NOMO-1 (cell line): Measurements from ENCODE around the gene RWDD4.
"Not testable (repeated sequence)": the region's sequence is repeated elsewhere in the genome, so short reads cannot be mapped to it uniquely, and the experiment has no call there.

Experiments used
- DNase-seq, 2 experiments: peaks; one replicate each; lab custom pipeline; 2025; ENCODE audit not compliant: unreplicated experiment in 2 of 2; lab: John Stamatoyannopoulos, UW

The RWDD4 gene

DNA sequence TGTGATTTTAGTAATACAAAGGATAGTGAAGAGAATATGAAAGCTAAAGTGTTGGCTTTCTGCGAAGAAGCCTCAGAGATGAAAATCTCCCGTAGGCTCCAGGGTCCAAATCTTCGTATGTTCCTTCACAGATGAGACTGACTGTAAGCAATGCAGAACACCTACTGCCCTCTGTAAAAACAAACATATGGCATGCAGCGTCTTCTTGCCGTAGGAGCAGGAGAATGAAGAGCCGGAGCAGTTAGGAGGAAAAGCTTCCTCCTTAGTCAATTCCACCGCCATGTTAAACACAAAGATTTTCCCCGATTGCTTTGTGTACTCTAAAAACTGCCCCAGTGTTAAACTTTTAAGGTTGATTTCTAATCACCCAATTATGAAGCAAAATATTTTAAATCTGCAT is 22.5 kb downstream of the RWDD4 start:
- no peak for DNase-seq

DNA sequence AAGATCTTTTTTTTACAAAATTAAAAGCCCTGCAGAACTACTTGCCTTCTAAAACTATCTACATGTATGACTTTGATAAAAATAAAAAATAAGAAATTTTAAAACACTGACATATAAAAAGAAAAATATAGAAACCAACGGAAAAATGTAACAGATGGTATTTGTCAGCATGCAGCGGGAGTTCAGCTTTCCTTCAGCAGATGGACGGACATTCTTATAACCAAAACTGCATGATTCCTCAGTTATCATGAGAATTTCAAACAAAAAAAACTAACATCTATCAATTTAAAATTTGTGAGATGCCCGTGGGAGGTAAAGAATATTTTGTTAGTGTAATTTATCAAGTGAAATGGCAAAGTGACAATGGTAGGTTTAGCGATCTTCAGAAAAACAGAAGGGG is 23.2 kb downstream of the RWDD4 start:
- DNase-seq, result no peak

DNA sequence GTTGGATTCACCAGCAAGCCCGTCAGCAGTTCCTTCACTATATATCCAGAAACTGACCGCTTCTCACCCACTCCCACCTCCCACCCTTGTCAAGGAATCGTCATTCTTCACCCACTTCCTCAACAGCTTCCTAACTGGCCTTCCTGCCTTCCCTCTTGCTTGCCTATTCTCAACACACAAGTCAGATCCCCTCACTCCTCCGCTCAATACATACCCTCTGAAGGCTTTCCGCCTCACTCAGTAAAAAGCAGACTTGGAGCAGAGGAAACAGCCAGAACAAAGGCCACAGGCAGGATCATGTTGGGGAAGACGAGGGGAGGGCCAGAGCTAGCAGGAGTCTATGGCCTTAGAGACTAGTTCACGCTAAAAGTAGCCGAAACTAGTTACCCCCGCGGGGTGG is 23.7 kb downstream of the RWDD4 start:
- no peak for DNase-seq

DNA sequence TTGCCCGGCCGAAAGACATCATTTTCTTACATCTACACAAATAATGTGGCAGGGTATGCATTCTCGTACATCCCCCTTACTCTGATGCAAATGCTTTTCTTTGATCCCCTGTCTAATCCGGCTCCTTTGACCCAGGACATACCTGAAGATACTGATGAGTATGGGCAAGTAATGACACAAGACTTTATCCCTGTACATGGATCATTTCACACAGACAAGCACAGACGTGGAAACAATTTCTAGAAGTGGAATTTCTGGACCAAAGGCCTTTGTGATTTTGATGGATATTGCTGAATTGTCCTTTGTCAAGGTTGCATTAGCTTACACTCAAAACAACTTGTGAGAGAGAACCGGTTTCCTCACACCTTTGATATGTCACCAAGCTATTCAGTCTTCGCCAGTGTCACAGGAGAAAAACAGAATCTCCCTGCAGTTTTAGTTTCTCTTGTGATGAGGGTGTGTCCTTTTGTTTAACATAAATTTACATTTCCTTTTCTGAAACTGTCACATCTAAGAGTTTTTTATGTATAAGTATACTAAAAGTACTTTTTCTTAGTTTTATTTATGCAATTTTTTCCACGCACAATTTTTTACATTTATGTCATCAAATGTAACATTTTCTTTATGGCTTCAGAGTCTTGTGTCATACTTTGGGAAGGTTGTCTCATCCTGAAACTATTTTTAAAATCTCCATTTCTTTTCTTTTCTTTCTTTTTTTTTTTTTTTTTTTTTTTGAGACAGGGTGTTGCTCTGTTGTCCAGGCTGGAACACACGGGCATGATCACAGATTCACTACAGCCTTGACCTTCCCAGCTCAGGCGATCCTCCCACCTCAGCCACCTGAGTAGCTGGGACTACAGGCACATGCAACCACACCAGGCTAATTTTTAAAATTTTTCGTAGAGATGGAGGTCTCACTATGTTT is 25.2 kb downstream of the RWDD4 start:
- no peak for DNase-seq

DNA sequence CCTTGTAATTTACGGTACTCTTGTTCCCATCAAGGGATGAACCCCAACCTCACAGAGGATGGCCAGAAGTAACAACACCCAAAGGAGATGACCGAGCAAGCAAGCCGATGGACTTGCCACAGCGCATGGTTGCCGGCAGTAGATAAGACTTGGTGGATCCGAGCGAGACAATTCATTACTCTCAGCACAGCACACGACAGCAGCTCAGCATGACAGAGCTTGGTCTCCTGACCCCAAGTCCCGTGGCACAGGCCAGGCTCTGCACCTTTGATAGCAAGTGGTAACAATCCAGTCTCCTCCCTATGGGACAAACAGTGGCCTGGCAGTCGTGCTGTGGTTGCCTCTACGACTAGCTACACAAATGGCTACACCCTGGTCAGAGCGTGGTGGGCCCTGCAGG is 26.3 kb downstream of the RWDD4 start:
- DNase-seq, result no peak

DNA sequence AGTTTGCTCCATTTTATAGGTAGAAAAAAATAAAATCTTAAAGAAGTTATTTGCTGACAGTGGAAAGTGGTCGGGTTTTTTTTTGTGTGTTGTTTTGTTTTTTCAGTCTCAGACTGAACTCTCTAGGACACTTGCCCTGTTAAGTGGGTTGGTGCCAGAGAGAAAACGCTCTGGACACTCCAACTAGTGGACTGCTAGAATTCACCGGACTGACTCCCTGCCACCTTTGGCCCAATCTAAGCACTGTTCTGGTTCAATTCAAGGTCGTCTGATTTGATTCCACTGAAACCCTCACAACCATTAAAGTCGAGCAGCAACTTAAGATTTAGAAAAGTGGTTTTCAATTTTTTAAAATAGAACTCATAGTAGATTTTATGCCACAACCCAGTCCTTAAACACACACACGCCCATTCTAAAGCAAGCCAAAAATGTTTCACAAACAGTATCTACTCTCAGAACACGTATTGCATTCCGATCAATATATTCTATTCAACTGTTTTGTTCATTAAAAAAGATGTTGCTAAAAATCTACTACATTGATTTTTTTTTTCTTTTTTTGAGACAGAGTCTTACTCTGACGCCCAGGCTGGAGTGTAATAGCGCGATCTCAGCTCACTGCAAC is 27.3 kb downstream of the RWDD4 start:
- no peak for DNase-seq

DNA sequence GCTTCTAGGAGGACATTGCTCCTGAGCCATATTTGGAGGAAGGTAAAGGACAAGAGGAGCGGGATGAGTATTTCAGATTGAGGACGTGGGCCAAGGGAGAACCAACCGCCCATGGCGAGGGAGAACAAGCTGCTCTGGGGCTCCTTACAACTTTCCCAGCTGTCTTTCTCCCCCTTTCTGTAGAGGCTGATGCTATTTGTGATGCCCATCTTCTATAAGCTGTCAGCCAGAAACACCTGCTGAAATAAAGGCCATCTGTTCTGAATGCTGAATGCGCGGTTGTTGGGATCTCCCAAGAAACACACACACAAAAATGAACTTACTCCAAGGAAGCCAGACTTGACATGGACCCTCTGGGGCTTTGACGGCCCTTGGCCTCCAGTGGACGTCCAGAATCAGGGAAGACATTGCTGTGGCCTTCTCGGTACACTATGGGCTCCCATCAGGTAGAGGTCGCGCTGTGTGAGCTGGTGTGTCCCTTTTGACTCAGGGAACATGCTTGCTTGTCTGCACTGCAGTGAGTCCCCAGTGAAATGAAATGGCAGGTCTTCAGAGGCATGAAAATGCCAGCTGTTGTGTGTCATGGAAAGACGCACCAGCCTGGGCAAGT is 30.9 kb downstream of the RWDD4 start:
- no peak for DNase-seq

DNA sequence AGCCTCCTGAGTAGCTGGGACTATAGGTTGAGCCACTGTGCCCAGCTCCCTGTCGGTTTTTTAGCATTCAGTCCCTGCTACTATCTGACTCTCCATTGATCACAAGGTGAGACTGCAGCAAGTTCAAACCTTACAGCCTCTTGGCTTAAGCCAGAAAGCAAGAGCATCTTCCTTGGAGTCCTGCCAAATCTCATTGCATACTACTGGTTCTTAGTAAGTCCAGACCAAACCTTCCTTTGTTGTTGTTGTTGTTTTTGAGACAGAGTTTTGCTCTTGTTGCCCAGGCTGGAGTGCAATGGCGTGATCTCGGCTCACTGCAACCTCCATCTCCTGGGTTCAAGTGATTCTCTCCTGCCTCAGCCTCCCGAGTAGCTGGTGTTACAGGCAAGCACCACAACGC is 31.7 kb downstream of the RWDD4 start:
- not testable (repeated sequence) for DNase-seq

DNA sequence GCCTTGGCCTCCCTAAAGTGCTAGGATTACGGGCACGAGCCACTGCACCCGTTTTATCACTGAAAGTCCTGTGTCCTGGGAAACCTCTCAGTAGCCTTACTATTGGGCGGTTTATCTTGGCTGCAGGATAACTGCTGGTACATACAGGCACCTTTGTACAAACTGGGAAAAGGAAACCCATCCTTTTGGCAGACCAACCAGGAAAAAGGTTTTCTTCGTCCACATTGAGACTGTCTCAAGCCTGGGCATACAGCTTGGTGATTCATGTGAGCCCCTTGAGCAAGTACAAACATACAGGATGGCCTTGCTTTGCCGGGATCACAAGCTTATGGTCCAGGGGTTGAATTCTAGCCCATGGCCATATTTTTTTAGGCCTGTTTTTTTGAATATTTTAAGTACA is 32.8 kb downstream of the RWDD4 start:
- DNase-seq, result no peak

DNA sequence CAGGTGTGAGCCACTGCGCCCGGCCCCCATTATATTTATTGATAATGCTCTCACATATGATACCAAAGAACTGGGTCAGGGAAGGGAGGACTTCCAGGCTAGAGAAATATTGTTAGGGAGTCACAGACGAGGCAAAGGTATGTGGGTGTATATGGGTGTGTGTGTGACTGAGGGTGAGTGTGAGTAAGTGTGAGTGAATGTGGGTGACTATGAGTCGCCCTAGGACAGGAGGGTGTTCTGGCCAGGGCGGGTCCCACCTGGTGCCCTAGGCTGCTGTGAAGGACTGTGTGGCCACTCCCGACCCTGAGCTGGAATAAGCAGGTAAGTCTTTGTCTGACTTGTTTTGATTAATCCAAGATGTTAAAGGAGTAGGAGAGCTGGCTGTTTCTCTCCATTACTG is 34.4 kb downstream of the RWDD4 start:
- DNase-seq, result no peak

DNA sequence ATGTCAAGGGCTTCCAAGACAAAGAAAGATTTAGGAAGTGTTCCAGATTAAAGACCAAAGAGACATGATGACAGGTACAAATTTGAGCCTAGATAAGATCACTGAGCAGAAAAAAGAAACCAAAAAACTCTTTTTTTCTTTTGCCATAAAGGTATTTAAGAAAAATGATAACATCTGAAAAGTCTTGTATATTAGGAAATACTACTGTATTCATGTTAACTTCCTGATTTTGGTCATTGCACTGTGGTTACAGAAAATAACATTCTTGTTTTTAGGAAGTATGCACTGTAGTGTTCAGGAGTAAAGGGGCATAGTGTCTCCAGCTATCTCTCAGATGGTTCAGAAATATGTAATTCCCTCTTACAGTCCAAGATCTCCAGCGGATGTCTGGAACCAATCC is 37.1 kb downstream of the RWDD4 start:
- peak; percentile 76 to 93 for DNase-seq

DNA sequence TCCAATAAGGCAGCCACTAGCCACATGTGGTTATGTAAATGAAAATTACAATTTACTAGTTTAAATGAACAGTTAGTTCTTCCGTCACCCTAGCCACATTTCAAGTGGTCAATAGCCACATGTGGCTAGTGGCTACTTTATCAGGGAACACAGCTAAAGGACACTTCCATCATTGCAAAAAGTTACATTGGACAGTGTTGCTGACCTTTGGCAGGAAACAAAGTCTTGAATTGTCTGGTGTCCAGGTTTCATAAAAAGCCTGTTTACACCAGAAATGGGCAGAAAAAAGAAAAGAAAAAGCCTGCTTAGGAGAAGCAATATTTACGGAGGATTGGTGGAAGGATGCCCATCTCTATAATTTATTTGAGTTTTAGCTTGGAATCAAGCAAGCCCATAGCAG is 38.6 kb downstream of the RWDD4 start:
- DNase-seq, result no peak

DNA sequence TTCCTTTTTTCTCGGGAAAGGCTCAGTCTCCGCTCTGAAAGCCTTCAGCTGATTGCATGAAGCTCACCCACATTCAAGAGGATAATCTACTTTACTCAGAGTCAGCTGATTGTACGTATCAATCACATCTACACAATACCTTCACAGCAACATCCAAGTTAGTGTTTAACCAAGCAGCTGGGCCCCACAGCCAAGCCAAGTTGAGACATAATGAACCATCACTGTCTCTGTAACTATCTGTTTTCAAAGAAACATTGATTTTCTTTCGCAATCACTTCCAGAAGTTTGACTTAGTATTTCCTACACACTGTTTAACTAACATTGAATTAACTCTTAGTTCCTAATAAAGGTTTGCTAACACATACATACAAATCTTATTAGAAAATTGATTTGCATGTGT is 40.3 kb downstream of the RWDD4 start:
- peak in 1 of 2 experiments; percentile 30 for DNase-seq

DNA sequence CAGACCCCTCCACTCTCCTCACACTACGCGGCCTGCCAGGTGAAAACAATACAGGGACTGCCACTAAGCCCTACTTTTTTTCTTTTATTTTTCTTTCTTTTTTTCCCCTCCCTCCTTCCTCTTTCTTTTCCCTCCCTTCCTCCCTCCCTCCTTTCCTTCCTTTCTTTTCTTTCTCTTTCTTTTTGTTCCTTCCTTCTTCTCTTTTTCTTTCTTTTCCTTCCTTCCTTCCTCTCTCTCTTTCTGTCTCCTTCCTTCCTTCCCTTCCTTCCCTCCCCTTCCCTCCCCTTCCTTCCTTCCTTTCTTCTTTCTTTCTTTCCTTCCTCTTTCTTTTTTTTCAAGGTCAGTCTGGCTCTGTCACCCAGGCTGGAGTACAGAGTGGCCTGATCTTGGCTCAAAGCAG is 41.9 kb downstream of the RWDD4 start:
- DNase-seq, result no peak

DNA sequence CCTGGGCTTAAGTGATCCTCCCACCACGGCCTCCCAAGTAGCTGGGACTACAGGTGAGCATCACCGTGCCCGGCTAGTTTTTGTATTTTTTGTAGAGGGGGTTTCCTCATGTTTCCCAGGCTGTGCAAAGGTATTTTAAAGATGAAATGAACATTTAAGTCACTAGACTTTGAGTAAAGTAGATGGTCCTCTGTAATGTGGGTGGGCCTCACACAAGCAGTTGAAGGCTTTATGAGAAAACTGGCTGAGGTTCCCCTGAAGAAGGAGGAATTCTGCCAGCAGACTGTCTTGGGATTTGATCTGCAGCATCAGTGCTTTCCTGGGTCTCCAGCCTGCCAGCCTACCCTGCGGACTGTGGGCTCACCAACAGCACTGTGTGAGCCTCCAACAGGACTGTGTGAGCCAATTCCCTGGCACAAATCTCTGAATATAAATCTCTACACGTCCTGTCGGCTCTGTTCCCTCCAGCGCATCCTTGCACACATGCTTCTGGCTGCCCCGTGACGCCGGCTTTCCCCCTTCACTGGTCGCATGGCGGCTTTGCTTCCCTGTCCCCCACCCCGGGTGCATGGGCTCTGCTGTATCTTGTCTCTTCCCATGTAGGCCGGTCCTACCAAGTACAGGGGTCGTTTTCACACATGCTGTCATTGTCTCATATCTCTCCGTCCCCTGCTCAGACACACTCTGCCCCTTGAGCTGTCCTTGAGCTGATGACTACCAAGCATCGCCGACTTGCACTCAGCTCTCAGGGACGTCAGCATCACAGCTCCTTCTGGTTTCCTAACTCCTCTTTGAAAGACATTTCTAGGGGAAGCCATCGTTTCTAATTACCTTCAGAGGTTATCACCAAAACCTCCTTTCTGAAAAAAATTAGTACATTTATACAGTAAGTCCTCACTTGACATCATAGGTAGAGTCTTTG is 46.4 kb downstream of the RWDD4 start:
- DNase-seq, result no peak

DNA sequence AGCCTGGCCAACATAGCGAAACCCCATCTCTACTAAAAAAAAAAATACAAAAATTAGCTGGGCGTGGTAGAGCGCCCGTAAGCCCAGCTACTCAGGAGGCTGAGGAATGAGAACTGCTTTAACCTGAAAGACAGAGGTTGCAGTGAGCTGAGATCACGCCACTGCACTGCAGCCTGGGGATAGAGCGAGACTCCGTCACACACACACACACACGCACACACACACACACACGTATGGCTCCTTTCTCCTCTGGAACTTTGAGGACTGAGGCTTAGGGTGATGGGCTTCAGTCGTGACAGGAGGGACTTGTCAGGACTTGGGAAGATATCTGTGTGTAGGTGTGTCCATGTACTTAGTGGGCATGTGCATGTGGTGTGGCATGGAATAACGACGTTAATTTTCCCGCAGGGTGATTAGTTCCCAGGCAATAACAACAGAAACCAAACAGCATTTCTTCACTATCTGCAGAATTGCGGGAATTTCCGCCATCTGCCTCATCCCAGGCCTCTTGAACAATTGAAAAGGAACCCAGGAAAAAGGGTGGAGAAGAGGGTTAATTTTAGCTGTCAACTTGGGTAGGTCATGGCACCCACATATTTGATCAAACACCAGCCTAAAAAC is 47.7 kb downstream of the RWDD4 start:
- no peak for DNase-seq

DNA sequence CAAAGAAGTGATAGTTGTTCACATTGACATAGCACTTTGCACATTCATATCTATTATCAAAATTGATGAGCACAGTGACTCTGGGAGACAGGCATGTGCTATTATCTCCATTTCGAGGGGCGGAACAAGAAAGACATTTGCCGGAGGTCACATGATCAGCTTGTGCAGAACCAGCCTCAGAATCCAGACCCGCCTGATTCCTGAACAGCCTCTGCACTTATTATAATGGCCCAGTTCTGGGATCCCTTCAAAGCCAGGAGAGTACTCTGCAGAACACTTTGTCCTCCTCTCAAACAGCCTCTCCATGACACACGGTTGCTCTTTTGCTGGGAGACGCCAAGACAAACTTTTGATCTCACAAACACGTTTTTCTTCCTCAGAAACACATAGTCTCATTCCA is 48.4 kb downstream of the RWDD4 start:
- DNase-seq, result no peak

DNA sequence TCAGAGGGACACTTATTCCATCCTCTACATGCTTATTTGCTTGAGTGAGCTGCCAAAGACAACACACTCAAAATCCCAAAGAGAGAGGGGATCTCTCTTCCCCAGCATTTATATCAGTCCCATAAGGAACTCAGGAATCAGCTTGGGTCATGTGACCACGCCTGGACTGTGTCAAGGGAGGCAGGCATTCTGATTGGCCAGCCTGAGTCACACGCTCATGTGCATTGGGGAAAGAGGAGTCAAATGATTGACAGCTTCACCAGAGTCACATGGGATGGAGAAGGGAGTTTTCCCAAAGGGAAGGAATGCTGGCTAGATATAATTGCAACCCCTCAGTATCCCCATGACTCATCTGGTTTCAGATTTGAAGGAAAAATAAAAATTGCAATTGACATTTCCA is 49.0 kb downstream of the RWDD4 start:
- no peak for DNase-seq

DNA sequence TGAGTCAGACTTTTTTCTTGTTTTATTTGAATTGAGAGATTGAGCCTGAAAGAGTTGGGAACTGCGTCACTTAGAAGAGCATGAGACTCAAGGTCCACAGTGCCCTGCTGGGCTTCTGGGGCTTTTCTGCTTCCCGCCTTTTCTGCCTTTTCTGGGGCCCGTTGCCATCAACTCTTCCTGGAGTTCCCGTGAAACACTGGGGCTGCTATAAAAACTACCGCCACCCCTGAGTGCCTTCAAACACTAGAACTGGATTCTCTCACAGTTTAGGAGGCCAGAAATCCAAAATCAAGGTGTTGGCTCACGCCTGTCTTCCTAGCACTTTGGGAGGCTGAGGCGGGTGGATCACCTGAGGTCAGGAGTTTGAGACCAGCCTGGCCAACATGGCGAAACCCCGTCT is 49.8 kb downstream of the RWDD4 start:
- no peak for DNase-seq

DNA sequence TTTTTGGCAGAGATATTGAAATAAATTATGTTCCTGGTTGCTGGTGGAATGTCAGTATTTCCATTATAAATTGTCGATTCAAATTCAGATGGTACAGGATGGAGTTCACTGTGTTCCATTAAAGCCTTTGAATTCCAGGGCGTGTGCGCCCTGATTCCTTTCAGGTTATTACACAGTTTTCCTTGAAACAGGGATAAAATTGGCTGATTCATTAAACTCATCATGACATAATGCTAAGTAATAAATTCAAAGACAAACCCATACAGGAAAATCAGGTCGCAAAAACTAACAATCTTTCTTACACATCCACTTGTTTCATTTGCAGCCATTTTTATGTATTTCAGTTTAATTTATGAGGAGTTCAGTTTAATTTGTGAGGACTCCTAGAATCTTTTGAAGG is 51.1 kb downstream of the RWDD4 start:
- no peak for DNase-seq
